ENCODE results near the gene ACTL10. TPM values are rescaled to one million over a fixed set of nuclear protein-coding genes. Genes with fewer than 3 reads are reported as not detected.
A peak's percentile ranks its signal among the peaks of the same experiment; 100 is the strongest.

The ACTL10 gene
- polyA plus RNA-seq, 2 of the 4 experiments (the other 2 are of a cell fraction): not detected

DNA sequence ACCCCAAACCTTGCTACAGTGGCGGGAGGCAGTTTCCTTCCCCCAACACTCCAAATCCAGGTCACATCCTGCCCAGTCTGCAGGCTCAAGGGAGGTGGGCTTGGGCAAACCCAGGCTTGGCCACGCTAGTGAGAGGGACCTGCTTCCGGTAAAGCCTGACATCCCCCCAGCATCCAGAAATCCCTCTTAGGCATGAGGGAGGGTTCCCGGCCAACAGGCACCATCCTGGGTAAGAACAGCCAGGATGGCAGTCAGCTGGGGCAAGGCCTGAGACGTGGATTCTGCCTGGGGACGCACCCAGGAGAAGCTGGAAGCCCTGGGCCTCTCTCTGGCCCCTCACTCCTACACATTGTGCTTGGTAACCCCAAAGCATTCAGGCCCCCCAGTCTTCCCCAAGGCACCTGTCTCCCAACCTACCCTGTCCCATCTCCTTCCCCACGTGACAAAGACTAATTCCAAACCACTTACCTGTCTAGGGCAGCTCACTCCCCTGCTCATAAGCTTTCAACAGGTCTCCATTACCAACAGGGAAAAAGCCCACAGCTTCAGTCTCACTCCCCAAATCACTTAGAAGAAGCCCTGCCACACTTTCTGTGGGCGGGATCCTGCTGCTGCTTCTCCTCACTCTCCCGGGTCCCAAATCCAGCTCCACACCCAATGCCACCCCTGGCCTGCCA, 2.5 kb upstream of the ACTL10 start:
- TF ChIP-seq POLR2AphosphoS2 (conservative IDR thresholded peaks at IDR 0.05; ENCODE audit: low read length) (no peak), PHF8 (IDR thresholded peaks at IDR 0.05; ENCODE audit: borderline replicate concordance, low read depth) (0 out of 2 replicates have a peak, but pooled peaks have one; percentile 0)
- Histone ChIP-seq H3K4me3 (peak overlapping the region; percentile 68), H3K9me3 (no peaks in the 10 kb centered on the region), H3K4me1 (peaks cover 15% of the 10 kb centered on the region), H3K4me2 (peak overlapping the region; percentile 99), H3K27ac (peak overlapping the region; percentile 83 to 95)
- no peak for DNase-seq (ENCODE audit: low read depth in 1 of 2, low spot score in 1 of 2)
- ChIA-PET CTCF (interaction anchor here (0.8 to 3.3 kb wide), 8 partner anchors 8 to 406 kb away, joined by 3 to 28 read pairs (median 4); no protein-coding TSS in a partner anchor), POLR2A (interaction anchor here (1.0 to 2.2 kb wide), 8 partner anchors 9 to 174 kb away, joined by 3 to 14 read pairs (median 4); partner anchors contain the start of genes CBFA2T2, E2F1, PXMP4 and ZNF341)
- FAIRE-seq: no peak
- WGBS (ENCODE audit: missing lambda C conversion rate): 72% methylated on average over 8 of the region's 9 CpGs
- ATAC-seq: peak; percentile 7 to 9; a peak in 4 of 6 replicates

GRCh38 chr20:33664762-33665144, 2.0 kb upstream of the ACTL10 start:
- H3K27ac ChIP-seq: peak overlapping the region in 1 of 2 experiments; percentile 95; a peak in 3 of 6 replicates

DNA sequence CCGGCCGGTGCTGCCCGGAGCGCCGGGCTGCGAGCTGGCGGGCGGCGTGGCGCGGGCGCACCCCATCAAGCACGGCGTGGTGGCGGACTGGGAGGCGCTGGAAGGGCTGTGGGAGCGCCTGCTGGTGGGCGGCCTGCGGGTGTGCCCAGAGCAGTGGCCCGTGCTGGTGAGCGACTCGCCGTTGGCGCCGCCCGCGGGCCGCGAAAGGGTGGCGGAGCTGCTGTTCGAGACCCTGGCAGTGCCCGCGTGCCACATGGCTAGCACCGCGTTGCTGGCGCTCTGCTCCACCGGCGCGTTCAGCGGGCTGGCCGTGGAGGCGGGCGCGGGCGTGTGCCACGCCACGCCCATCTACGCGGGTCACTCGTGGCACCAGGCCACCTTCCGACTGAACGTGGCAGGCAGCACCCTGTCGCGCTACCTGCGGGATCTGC, 517 bp downstream of the ACTL10 start:
- 97% methylated on average over 40 of the region's 55 CpGs for WGBS (ENCODE audit: missing lambda C conversion rate)
- ATAC-seq (no peak), DNase-seq (ENCODE audit: low read depth in 1 of 2, low spot score in 1 of 2) (no peak), FAIRE-seq (no peak)
- no peak overlapping the region for H3K4me3 ChIP-seq
- POLR2A ChIA-PET: no interaction called here
- H3K4me1 ChIP-seq: peaks cover 17% of the 10 kb centered on the region
- CTCF ChIA-PET: interaction anchor here (0.6 to 2.2 kb wide), 13 partner anchors 11 to 222 kb away, joined by 3 to 9 read pairs (median 5); no protein-coding TSS in a partner anchor
- H3K4me2 ChIP-seq: no peak overlapping the region
- H3K9me3 ChIP-seq: no peaks in the 10 kb centered on the region
- no peak overlapping the region for H3K27ac ChIP-seq
- TF ChIP-seq MAFK (IDR thresholded peaks at IDR 0.05; ENCODE audit: partially characterized antibody) (no peak), CHD2 (IDR thresholded peaks at IDR 0.05; ENCODE audit: low read length, partially characterized antibody) (no peak), HOXB13 (CRISPR knock-in tag; IDR thresholded peaks at IDR 0.05; ENCODE audit: low read depth) (no peak), USF2 (IDR thresholded peaks at IDR 0.05) (no peak), ZFP36 (IDR thresholded peaks at IDR 0.05; ENCODE audit: borderline replicate concordance, partially characterized antibody) (no peak), MYC (IDR thresholded peaks at IDR 0.05; ENCODE audit: borderline replicate concordance, low read length) (no peak), JUN (IDR thresholded peaks at IDR 0.05) (no peak), HEYL (CRISPR knock-in tag; IDR thresholded peaks at IDR 0.05) (no peak)

More at GRCh38 chr20:33664762-33665144, 2.0 kb upstream of the ACTL10 start:
- FAIRE-seq (no peak), ATAC-seq (no peak), DNase-seq (ENCODE audit: low read depth in 1 of 2, low spot score in 1 of 2) (no peak)
- TF ChIP-seq, protein P1, sequence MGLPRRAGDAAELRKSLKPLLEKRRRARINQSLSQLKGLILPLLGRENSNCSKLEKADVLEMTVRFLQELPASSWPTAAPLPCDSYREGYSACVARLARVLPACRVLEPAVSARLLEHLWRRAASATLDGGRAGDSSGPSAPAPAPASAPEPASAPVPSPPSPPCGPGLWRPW (IDR thresholded peaks at IDR 0.05): no peak
- no peak for TF ChIP-seq CBX8 (IDR thresholded peaks at IDR 0.05)
- no peak for TF ChIP-seq ZC3H11A (IDR thresholded peaks at IDR 0.05)
- no peak for TF ChIP-seq FOXS1 (CRISPR knock-in tag; IDR thresholded peaks at IDR 0.05)
- TF ChIP-seq CHD4 (IDR thresholded peaks at IDR 0.05; ENCODE audit: borderline replicate concordance): no peak
- TF ChIP-seq MAFK (IDR thresholded peaks at IDR 0.05; ENCODE audit: partially characterized antibody): peak; percentile 84
- TF ChIP-seq, protein P2, sequence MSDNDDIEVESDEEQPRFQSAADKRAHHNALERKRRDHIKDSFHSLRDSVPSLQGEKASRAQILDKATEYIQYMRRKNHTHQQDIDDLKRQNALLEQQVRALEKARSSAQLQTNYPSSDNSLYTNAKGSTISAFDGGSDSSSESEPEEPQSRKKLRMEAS (IDR thresholded peaks at IDR 0.05): no peak
- peak overlapping the region; percentile 99; the same call in 2 of the 3 replicates for H3K4me2 ChIP-seq
- no peak overlapping the region for H3K4me3 ChIP-seq
- ChIA-PET CTCF (interaction anchor here (0.9 to 3.3 kb wide), 3 partner anchors 12 to 405 kb away, joined by 3 to 28 read pairs (median 15); no protein-coding TSS in a partner anchor), POLR2A (interaction anchor here (1.3 to 2.2 kb wide), 4 partner anchors 10 to 67 kb away, joined by 3 to 14 read pairs (median 6); partner anchors contain the start of genes PXMP4 and ZNF341)
- H3K9me3 ChIP-seq: no peaks in the 10 kb centered on the region
- 95% methylated on average over 2 of the region's 2 CpGs for WGBS (ENCODE audit: missing lambda C conversion rate)
- peaks cover 15% of the 10 kb centered on the region for H3K4me1 ChIP-seq

Data from A549 (cell line).